HEK293 (cell line): Measurements from ENCODE around the gene ALG3.

ENCODE experiments used
- CTCF ChIP-seq: fragments of 450-650 bp; formaldehyde crosslinking; IDR thresholded peaks from 2 replicates; pipeline ENCODE4 v1.5.1; 2016; ENCODE audit warnings: missing biosample characterization, missing genetic modification characterization
- HOXA7 ChIP-seq: sonication (generic); formaldehyde crosslinking; IDR thresholded peaks from 2 replicates; pipeline ENCODE4 v1.8.1; 2022; ENCODE audit warnings: missing genetic modification reagents, borderline replicate concordance
- PRDM1 ChIP-seq: fragments of 450-650 bp; formaldehyde crosslinking; IDR thresholded peaks from 2 replicates; pipeline ENCODE4; 2016; ENCODE audit warnings: missing biosample characterization, missing genetic modification characterization
- SETDB1 ChIP-seq: IDR thresholded peaks from one replicate; pipeline ENCODE4 v1.6.1; 2017; ENCODE audit warnings: mild to moderate bottlenecking, low read length, moderate library complexity, mixed read lengths; ENCODE audit not compliant: insufficient read length
- ZBTB17 ChIP-seq: fragments of 450-650 bp; formaldehyde crosslinking; IDR thresholded peaks from 2 replicates; pipeline ENCODE4 v1.5.1; 2016; ENCODE audit warnings: missing biosample characterization, missing genetic modification characterization
- ZFP37 ChIP-seq: fragments of 450-650 bp; formaldehyde crosslinking; IDR thresholded peaks from 2 replicates; pipeline ENCODE4 v1.5.1; 2016; ENCODE audit warnings: missing biosample characterization, missing genetic modification characterization
- ZNF174 ChIP-seq: fragments of 450-650 bp; formaldehyde crosslinking; IDR thresholded peaks from 2 replicates; pipeline ENCODE4 v1.5.0; 2017; ENCODE audit warnings: missing biosample characterization, mild to moderate bottlenecking, missing genetic modification characterization
- ZNF175 ChIP-seq: fragments of 450-650 bp; formaldehyde crosslinking; IDR thresholded peaks from 2 replicates; pipeline ENCODE4 v1.5.1; 2016; ENCODE audit warnings: missing biosample characterization, missing genetic modification characterization
- ZNF23 ChIP-seq: fragments of 450-650 bp; formaldehyde crosslinking; IDR thresholded peaks from 2 replicates; pipeline ENCODE4 v1.5.1; 2016; ENCODE audit warnings: missing biosample characterization, missing genetic modification characterization, borderline replicate concordance
- ZNF501 ChIP-seq: fragments of 450-650 bp; formaldehyde crosslinking; IDR thresholded peaks from 2 replicates; pipeline ENCODE4 v1.5.1; 2016; ENCODE audit warnings: missing biosample characterization, missing genetic modification characterization
- ZNF629 ChIP-seq: fragments of 450-650 bp; formaldehyde crosslinking; IDR thresholded peaks from 2 replicates; pipeline ENCODE4 v1.5.1; 2017; ENCODE audit warnings: missing biosample characterization, missing genetic modification characterization
- ZNF792 ChIP-seq: fragments of 450-650 bp; formaldehyde crosslinking; IDR thresholded peaks from 2 replicates; pipeline ENCODE4 v1.5.1; 2016; ENCODE audit warnings: missing biosample characterization, missing genetic modification characterization
- TF ChIP-seq, protein P1 (sequence below): fragments of 450-650 bp; formaldehyde crosslinking; IDR thresholded peaks from 2 replicates; pipeline ENCODE4; 2016; ENCODE audit warnings: missing biosample characterization, missing genetic modification characterization
- TF ChIP-seq, protein P2 (sequence below): fragments of 450-650 bp; formaldehyde crosslinking; IDR thresholded peaks from 2 replicates; pipeline ENCODE4 v1.5.1; 2016; ENCODE audit warnings: missing biosample characterization, missing genetic modification characterization

DNA sequence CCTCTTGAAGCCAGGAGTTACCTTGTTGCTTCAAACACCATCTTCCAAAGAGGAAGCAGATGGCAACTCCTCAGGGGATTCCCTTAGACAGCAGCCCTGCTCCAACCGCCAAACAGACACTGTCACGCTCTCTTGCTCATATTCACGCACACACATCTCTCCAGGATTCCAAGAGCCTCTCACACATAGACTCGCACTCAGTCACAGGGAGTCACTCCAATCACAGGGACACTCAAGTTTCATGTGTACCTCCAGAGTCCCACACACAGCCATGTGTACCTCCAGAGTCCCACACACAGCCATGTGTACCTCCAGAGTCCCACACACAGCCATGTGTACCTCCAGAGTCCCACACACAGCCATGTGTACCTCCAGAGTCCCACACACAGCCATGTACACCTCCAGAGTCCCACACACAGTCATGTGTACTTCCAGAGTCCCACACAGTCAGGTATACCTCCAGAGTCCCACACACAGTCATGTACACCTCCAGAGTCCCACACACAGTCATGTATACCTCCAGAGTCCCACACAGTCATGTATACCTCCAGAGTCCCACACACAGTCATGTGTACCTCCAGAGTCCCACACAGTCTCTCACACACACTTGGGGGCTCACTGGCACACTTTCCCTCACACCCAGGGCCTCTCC, 13.3 kb downstream of the ALG3 start:
- no peak for TF ChIP-seq ZNF174
- TF ChIP-seq CTCF (tag by site-specific recombination) = no peak
- no peak for TF ChIP-seq ZNF23 (tag by site-specific recombination)
- no peak for TF ChIP-seq SETDB1
- TF ChIP-seq, protein P1, sequence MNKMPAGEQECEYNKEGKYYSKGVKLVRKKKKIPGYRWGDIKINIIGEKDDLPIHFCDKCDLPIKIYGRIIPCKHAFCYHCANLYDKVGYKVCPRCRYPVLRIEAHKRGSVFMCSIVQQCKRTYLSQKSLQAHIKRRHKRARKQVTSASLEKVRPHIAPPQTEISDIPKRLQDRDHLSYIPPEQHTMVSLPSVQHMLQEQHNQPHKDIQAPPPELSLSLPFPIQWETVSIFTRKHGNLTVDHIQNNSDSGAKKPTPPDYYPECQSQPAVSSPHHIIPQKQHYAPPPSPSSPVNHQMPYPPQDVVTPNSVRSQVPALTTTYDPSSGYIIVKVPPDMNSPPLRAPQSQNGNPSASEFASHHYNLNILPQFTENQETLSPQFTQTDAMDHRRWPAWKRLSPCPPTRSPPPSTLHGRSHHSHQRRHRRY (tag by site-specific recombination) = no peak
- no peak for TF ChIP-seq ZNF175 (tag by site-specific recombination)
- TF ChIP-seq ZNF501 (tag by site-specific recombination) = no peak
- no peak for TF ChIP-seq HOXA7
- no peak for TF ChIP-seq ZNF629
- TF ChIP-seq ZBTB17 = no peak
- TF ChIP-seq, protein P2, sequence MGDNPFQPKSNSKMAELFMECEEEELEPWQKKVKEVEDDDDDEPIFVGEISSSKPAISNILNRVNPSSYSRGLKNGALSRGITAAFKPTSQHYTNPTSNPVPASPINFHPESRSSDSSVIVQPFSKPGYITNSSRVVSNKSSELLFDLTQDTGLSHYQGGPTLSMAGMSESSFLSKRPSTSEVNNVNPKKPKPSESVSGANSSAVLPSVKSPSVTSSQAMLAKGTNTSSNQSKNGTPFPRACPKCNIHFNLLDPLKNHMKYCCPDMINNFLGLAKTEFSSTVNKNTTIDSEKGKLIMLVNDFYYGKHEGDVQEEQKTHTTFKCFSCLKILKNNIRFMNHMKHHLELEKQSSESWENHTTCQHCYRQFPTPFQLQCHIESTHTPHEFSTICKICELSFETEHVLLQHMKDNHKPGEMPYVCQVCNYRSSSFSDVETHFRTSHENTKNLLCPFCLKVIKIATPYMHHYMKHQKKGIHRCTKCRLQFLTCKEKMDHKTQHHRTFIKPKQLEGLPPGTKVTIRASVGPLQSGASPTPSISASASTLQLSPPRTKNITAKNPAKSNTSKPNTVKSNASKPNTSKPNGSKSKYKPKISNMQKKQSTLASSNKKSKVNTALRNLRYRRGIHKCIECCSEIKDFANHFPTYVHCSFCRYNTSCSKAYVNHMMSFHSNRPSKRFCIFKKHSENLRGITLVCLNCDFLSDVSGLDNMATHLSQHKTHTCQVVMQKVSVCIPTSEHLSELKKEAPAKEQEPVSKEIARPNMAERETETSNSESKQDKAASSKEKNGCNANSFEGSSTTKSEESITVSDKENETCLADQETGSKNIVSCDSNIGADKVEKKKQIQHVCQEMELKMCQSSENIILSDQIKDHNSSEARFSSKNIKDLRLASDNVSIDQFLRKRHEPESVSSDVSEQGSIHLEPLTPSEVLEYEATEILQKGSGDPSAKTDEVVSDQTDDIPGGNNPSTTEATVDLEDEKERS = no peak
- no peak for TF ChIP-seq ZFP37
- TF ChIP-seq PRDM1 = no peak
- TF ChIP-seq ZNF792 = no peak
